Choroid plexus epithelial cell (primary cell): ENCODE results near the gene OTUD4.

Source experiments
- DNase-seq: peaks from one replicate; pipeline ENCODE4 v3.0.0-alpha.2; 2010; ENCODE audit warnings: low read depth
- H3K4me3 ChIP-seq: 2 replicates; pipeline ENCODE4 v1.5.1; 2011; ENCODE audit warnings: low read depth, mild to moderate bottlenecking, control low read depth, low read length, moderate library complexity
- TF ChIP-seq, protein P1 (sequence below): conservative IDR thresholded peaks from 2 replicates; pipeline ENCODE4 v1.5.1; 2011; ENCODE audit warnings: low read depth, mild to moderate bottlenecking, control low read depth, inconsistent platforms, low read length, moderate library complexity

Gene OTUD4

GRCh38 chr4:145170223-145170622 is 10.2 kb downstream of the OTUD4 start:
- TF ChIP-seq, protein P1, sequence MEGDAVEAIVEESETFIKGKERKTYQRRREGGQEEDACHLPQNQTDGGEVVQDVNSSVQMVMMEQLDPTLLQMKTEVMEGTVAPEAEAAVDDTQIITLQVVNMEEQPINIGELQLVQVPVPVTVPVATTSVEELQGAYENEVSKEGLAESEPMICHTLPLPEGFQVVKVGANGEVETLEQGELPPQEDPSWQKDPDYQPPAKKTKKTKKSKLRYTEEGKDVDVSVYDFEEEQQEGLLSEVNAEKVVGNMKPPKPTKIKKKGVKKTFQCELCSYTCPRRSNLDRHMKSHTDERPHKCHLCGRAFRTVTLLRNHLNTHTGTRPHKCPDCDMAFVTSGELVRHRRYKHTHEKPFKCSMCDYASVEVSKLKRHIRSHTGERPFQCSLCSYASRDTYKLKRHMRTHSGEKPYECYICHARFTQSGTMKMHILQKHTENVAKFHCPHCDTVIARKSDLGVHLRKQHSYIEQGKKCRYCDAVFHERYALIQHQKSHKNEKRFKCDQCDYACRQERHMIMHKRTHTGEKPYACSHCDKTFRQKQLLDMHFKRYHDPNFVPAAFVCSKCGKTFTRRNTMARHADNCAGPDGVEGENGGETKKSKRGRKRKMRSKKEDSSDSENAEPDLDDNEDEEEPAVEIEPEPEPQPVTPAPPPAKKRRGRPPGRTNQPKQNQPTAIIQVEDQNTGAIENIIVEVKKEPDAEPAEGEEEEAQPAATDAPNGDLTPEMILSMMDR: no peak
- no peak overlapping the region for H3K4me3 ChIP-seq
- peak; percentile 28 for DNase-seq

GRCh38 chr4:145168581-145169187 is 11.7 kb downstream of the OTUD4 start:
- no peak overlapping the region for H3K4me3 ChIP-seq
- no peak for DNase-seq
- TF ChIP-seq, protein P1: no peak

DNA sequence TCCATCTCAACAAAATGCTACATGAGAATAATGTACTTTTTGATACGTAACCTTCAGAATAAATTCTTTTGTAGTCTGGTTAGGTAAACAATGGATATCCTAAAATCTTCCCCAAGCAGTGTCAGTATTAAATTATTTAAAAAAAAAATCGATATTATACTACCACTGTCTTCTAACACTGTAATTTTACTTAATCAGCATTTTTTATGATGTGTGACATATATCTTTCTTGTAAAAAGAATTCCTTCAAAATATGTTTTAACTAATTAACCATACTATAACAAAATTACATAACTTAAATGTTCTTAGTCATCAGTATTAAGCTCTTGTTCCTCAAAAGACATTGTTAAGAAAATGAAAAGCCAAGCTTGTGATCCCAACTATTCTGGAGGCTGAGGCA is 12.5 kb downstream of the OTUD4 start:
- TF ChIP-seq, protein P1: no peak
- H3K4me3 ChIP-seq: no peak overlapping the region
- DNase-seq: no peak

- H3K4me3 ChIP-seq: no peak overlapping the region
- DNase-seq: no peak
- TF ChIP-seq, protein P1: no peak
Measured at GRCh38 chr4:145161549-145161948, 18.8 kb downstream of the OTUD4 start.

DNA sequence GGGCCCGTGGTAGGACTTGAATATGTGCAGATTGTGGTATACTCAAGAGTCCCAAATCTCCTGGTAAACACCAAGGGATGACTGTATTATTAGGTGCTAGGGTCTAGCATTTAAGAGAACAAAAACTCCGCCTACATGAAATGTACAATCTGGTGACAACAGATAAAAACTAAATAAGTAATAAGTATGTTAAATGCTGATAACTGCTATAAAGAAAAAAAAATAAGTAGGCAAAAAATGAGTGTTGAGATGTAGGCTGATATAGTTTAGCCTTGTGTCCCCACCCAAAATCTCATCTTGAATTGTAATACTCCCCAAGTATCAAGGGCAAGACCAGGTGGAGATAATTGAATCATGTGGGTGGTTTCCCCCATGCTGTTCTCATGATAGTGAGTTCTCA is 23.4 kb downstream of the OTUD4 start:
- no peak for DNase-seq
- TF ChIP-seq, protein P1: no peak
- H3K4me3 ChIP-seq: no peak overlapping the region

- TF ChIP-seq, protein P1: no peak
- no peak overlapping the region for H3K4me3 ChIP-seq
- no peak for DNase-seq
Measured at GRCh38 chr4:145155268-145155870, 25.0 kb downstream of the OTUD4 start.

GRCh38 chr4:145154573-145154972 is 25.8 kb downstream of the OTUD4 start:
- H3K4me3 ChIP-seq: no peak overlapping the region
- DNase-seq: peak; percentile 63
- TF ChIP-seq, protein P1: peak; percentile 81
